HEK293T (cell line): ENCODE measurements around the gene MAP1A.

Source experiments
- ARNT ChIP-seq: fragments of 450-650 bp; IDR thresholded peaks from 2 replicates; pipeline ENCODE4 v1.6.1; 2017; ENCODE audit warnings: mild to moderate bottlenecking
- BHLHE40 ChIP-seq: fragments of 450-650 bp; IDR thresholded peaks from 2 replicates; pipeline ENCODE4 v1.6.1; 2016; ENCODE audit warnings: mild to moderate bottlenecking, moderate library complexity, borderline replicate concordance
- SP1 ChIP-seq: fragments of 450-650 bp; IDR thresholded peaks from 2 replicates; pipeline ENCODE4 v1.6.1; 2017

DNA sequence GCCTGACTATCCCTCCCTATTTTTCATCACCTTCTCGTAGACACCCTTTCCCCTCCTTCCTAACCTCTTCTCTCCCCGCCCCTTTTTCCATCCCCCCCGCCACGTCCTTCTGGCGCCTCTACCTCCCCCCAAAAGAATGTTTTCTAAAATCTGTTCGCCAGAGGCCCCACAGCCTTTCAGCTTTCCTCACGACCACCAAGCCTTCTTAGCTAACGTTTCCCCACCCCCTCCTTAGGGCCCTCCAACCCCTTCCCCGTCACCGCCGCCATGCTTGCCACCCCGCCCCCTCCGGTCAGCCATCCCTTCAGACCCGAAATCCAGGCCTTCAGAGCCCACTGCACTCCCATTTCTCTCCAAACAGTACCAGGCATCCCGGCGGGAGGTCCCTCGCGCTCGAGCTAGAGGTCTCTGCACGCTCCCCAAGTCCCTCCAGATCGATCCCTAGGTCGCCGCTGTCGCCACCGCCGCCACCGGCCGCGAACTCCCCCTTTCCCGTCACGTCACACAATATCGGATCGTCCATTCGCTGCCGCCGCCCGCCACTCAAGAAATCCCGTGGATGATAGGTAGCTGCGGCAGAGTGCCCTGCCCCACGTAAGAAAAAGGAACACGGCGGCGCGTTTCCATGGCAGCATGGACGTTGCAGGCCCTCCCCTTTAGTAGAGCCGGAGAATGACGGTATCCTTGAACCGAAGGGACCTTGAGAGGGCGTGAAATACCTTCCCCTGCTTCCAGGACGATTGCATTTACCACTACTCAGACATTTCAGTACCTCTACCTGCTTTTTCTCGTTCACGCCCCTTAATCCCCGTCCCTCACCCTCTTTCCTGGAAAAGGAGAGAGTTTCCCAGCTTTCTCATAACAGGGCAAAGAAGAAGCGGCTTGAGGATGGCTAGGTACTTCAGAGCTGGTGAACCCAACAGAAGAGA is 24.5 kb upstream of the MAP1A start, which contains the start of gene TP53BP1:
- no peak for TF ChIP-seq SP1
- TF ChIP-seq ARNT, result no peak
- TF ChIP-seq BHLHE40, result no peak
